IMR-90 (cell line): Measurements from ENCODE around the gene WASHC3. TPM values are rescaled to one million over a fixed set of nuclear protein-coding genes. Genes with fewer than 3 reads are reported as not detected.

Experiments
- ATAC-seq: fragments of 200-7000 bp; cut with Tn5 transposase; 2 replicates; pipeline ENCODE4 v1.9.1; 2020; ENCODE audit warnings: low read depth, mild to moderate bottlenecking, moderate library complexity
- BruUV-seq: library from RNA; stranded (reverse); fragments of 400-500 nt; replicated peaks from 2 replicates; lab custom pipeline; 2021; lab: Mats Ljungman, UMichigan
- CTCF ChIA-PET: fragments of 300-600 bp; formaldehyde crosslinking; extraction: SDS; loops from one replicate; lab custom pipeline; 2021; ENCODE audit warnings: antibody characterized with exemption; lab: Yijun Ruan, JAX
- POLR2A ChIA-PET: fragments of 300-600 bp; sonication (Branson Sonifier 250); formaldehyde crosslinking; loops from one replicate; lab custom pipeline; 2022; ENCODE audit warnings: antibody characterized with exemption; ENCODE audit not compliant: unreplicated experiment; lab: Charles Lee
- DNase-seq: peaks from one replicate; pipeline ENCODE4 v3.0.0; 2013
- H2AFZ ChIP-seq: replicated peaks from 2 replicates; pipeline ENCODE3; 2013; ENCODE audit warnings: low read length, mild to moderate bottlenecking; ENCODE audit not compliant: poor library complexity
- H2AK5ac ChIP-seq: 2 replicates; pipeline ENCODE4 v1.6.1; 2013; ENCODE audit warnings: low read depth, low read length, inconsistent platforms
- H2AK9ac ChIP-seq: replicated peaks from 2 replicates; pipeline ENCODE3; 2013; ENCODE audit warnings: mild to moderate bottlenecking, low read depth, low read length, moderate library complexity; ENCODE audit not compliant: poor library complexity
- H2BK120ac ChIP-seq: 2 replicates; pipeline ENCODE4 v1.6.1; 2013; ENCODE audit warnings: low read depth, low read length, inconsistent platforms
- H2BK15ac ChIP-seq: 3 replicates; pipeline ENCODE4 v1.6.1; 2013; ENCODE audit warnings: low read depth, low read length, inconsistent platforms
- H2BK20ac ChIP-seq: 2 replicates; pipeline ENCODE4 v1.6.1; 2013; ENCODE audit warnings: low read depth, mild to moderate bottlenecking, inconsistent platforms, low read length, moderate library complexity
- H2BK5ac ChIP-seq: 2 replicates; pipeline ENCODE4 v1.6.1; 2013; ENCODE audit warnings: mild to moderate bottlenecking, low read depth, low read length, inconsistent platforms; ENCODE audit not compliant: poor library complexity, severe bottlenecking
- H3K14ac ChIP-seq: replicated peaks from 2 replicates; pipeline ENCODE4 v1.6.1; 2013; ENCODE audit warnings: low read depth, low read length, inconsistent platforms
- H3K18ac ChIP-seq: 2 replicates; pipeline ENCODE4 v1.6.1; 2013; ENCODE audit warnings: low read depth, low read length, control low read depth
- H3K23ac ChIP-seq: 2 replicates; pipeline ENCODE4 v1.6.1; 2013; ENCODE audit warnings: low read depth, low read length, inconsistent platforms
- H3K27ac ChIP-seq: 2 replicates; pipeline ENCODE4 v1.5.1; 2013; ENCODE audit warnings: mild to moderate bottlenecking, control low read depth, low read length; ENCODE audit not compliant: insufficient read depth
- H3K27me3 ChIP-seq: 2 replicates; pipeline ENCODE4 v1.6.1; 2013; ENCODE audit warnings: low read length; ENCODE audit not compliant: control insufficient read depth, insufficient read depth
- H3K36me3 ChIP-seq: 2 replicates; pipeline ENCODE4 v1.6.1; 2013; ENCODE audit warnings: low read length, mixed read lengths; ENCODE audit not compliant: control insufficient read depth, insufficient read depth
- H3K4ac ChIP-seq: 2 replicates; pipeline ENCODE4 v1.6.1; 2013; ENCODE audit warnings: low read depth, low read length, inconsistent platforms
- H3K4me1 ChIP-seq: 2 replicates; pipeline ENCODE4 v1.6.1; 2013; ENCODE audit warnings: low read length, mixed read lengths; ENCODE audit not compliant: control insufficient read depth, insufficient read depth
- H3K4me2 ChIP-seq: 2 replicates; pipeline ENCODE4 v1.6.1; 2013; ENCODE audit warnings: low read depth, mild to moderate bottlenecking, control low read depth, low read length, moderate library complexity
- H3K4me3 ChIP-seq: 2 replicates; pipeline ENCODE4 v1.5.1; 2013; ENCODE audit warnings: low read depth, mild to moderate bottlenecking, control low read depth, low read length, moderate library complexity; ENCODE audit not compliant: insufficient read depth
- H3K56ac ChIP-seq: 2 replicates; pipeline ENCODE4 v1.6.1; 2013; ENCODE audit warnings: low read length, inconsistent platforms; ENCODE audit not compliant: insufficient read depth; ENCODE audit errors: extremely low read depth
- H3K79me1 ChIP-seq, 2 experiments: 2 replicates each; pipeline ENCODE4 v1.6.1; 2013; ENCODE audit warnings: low read length in 2 of 2, inconsistent platforms in 1 of 2, low read depth in 1 of 2
- H3K9ac ChIP-seq: 2 replicates; pipeline ENCODE4 v1.6.1; 2013; ENCODE audit warnings: low read depth, low read length, control low read depth
- H3K9me1 ChIP-seq: 2 replicates; pipeline ENCODE4 v1.6.1; 2013; ENCODE audit warnings: low read length, inconsistent platforms; ENCODE audit not compliant: insufficient read depth
- H3K9me3 ChIP-seq: 2 replicates; pipeline ENCODE4 v1.6.1; 2013; ENCODE audit warnings: low read length; ENCODE audit not compliant: control insufficient read depth, insufficient read depth
- H4K20me1 ChIP-seq: 2 replicates; pipeline ENCODE4 v1.6.1; 2013; ENCODE audit warnings: low read length, inconsistent platforms; ENCODE audit not compliant: insufficient read depth
- H4K5ac ChIP-seq: 2 replicates; pipeline ENCODE4 v1.6.1; 2013; ENCODE audit warnings: mild to moderate bottlenecking, low read depth, low read length, control low read depth
- H4K8ac ChIP-seq, 2 experiments: 2 replicates each; pipeline ENCODE4 v1.6.1; 2013; ENCODE audit warnings: low read depth in 2 of 2, low read length in 2 of 2, control low read depth in 1 of 2, inconsistent platforms in 1 of 2
- H4K91ac ChIP-seq: 2 replicates; pipeline ENCODE4 v1.6.1; 2013; ENCODE audit warnings: low read depth, low read length, inconsistent platforms; ENCODE audit not compliant: insufficient read depth
- BHLHE40 ChIP-seq: fragments of 150-350 bp; IDR thresholded peaks from 2 replicates; pipeline ENCODE4 v1.6.1; 2016; ENCODE audit warnings: mild to moderate bottlenecking, low read depth, low read length
- CHD1 ChIP-seq: IDR thresholded peaks from 2 replicates; pipeline ENCODE4 v1.6.1; 2012; ENCODE audit warnings: low read depth, low read length, improper control_type of control experiment
- MXI1 ChIP-seq: IDR thresholded peaks from 2 replicates; pipeline ENCODE4 v1.6.1; 2012; ENCODE audit warnings: low read depth, mild to moderate bottlenecking, low read length, moderate library complexity, borderline replicate concordance
- NFE2L2 ChIP-seq: fragments of 150-350 bp; IDR thresholded peaks from 2 replicates; pipeline ENCODE4 v1.6.1; 2016; ENCODE audit warnings: low read depth, mild to moderate bottlenecking, low read length
- POLR2A ChIP-seq: IDR thresholded peaks from 2 replicates; pipeline ENCODE4 v1.6.1; 2012; ENCODE audit warnings: mild to moderate bottlenecking, low read depth, low read length
- RAD21 ChIP-seq: IDR thresholded peaks from 2 replicates; pipeline ENCODE4 v1.6.1; 2012; ENCODE audit warnings: low read length, improper control_type of control experiment
- RCOR1 ChIP-seq: IDR thresholded peaks from 2 replicates; pipeline ENCODE4 v1.6.1; 2012; ENCODE audit warnings: mild to moderate bottlenecking, low read length, improper control_type of control experiment; ENCODE audit not compliant: insufficient replicate concordance
- RFX5 ChIP-seq: IDR thresholded peaks from 2 replicates; pipeline ENCODE4 v1.8.0; 2012; ENCODE audit warnings: low read depth, mild to moderate bottlenecking, low read length, moderate library complexity
- SMC3 ChIP-seq: fragments of 150-350 bp; IDR thresholded peaks from 2 replicates; pipeline ENCODE4 v1.6.1; 2016; ENCODE audit warnings: low read depth, mild to moderate bottlenecking, antibody characterized with exemption, low read length, moderate library complexity
- USF2 ChIP-seq: fragments of 150-350 bp; IDR thresholded peaks from 2 replicates; pipeline ENCODE4 v1.6.1; 2017; ENCODE audit warnings: mild to moderate bottlenecking, antibody characterized with exemption, low read length, low read depth
- WGBS, 2 experiments: methylation state at CpG; one replicate each; pipeline versions ENCODE4 v1.1.5 to v1.1.7; 2013; ENCODE audit warnings: missing lambda C conversion rate in 2 of 2; ENCODE audit not compliant: insufficient read length in 1 of 2; ENCODE audit errors: extremely low coverage in 2 of 2; 5-methylcytosine and 5-hydroxymethylcytosine counted together
- dilution Hi-C: fragments of 300-500 bp; cut with HindIII; formaldehyde crosslinking; loops from one replicate; pipeline ENCODE4 v1.14.3; 2018; ENCODE audit warnings: low sequenced_read_pairs; ENCODE audit not compliant: unreplicated experiment
- in situ Hi-C: fragments of 300-500 bp; cut with MboI; formaldehyde crosslinking; loops from 3 replicates; pipeline ENCODE4 v1.14.3; 2019; ENCODE audit warnings: low sequenced_read_pairs, inconsistent platforms, mixed read lengths
- intact Hi-C: fragments of 100-400 bp; cut with micrococcal nuclease; formaldehyde crosslinking; loops from 2 replicates; pipeline ENCODE4 v1.10.0; 2022
- polyA plus RNA-seq, 3 experiments: library from polyadenylated mRNA; depleted of rRNA; stranded (reverse); fragments of >200 nt; gene quantifications; 2 replicates each; pipeline ENCODE4 v1.2.3, GENCODE V29; 2012; ENCODE audit warnings: low replicate concordance in 1 of 3
- total RNA-seq: library from RNA; depleted of rRNA; stranded (reverse); fragments of >200 nt; gene quantifications from 2 replicates; pipeline ENCODE4 v1.2.3, GENCODE V29; 2012

Gene WASHC3
- total and polyA plus RNA-seq, 2 of the 4 experiments (the other 2 are of a cell fraction), result 54.8 to 87.1 TPM

GRCh38 chr12:102029141-102029540 is 32.6 kb downstream of the WASHC3 start:
- H2AK9ac ChIP-seq, result no peak overlapping the region
- no peak overlapping the region for H2BK120ac ChIP-seq
- no CpG with 5 or more reads among the region's 4 CpGs for WGBS, 2 experiments
- no peak overlapping the region for H4K8ac ChIP-seq
- no peak overlapping the region for H3K18ac ChIP-seq
- H3K9ac ChIP-seq, result no peak overlapping the region
- no peaks in the 10 kb centered on the region for H3K79me1 ChIP-seq
- H3K23ac ChIP-seq, result no peak overlapping the region
- H4K20me1 ChIP-seq, result no peaks in the 10 kb centered on the region
- no peak overlapping the region for H2BK5ac ChIP-seq
- H3K14ac ChIP-seq, result no peak overlapping the region
- no peak overlapping the region for H2AFZ ChIP-seq
- in situ Hi-C loops, result no loop called here
- no TSS peak for BruUV-seq
- no peak overlapping the region for H3K4me3 ChIP-seq
- ATAC-seq, result no peak
- no peaks in the 10 kb centered on the region for H3K36me3 ChIP-seq
- no peak overlapping the region for H3K4ac ChIP-seq
- dilution Hi-C loops, result no loop called here
- TF ChIP-seq POLR2A (no peak), NFE2L2 (no peak), RCOR1 (no peak), RAD21 (no peak), CHD1 (no peak), MXI1 (no peak), BHLHE40 (no peak), USF2 (no peak), SMC3 (no peak), RFX5 (no peak)
- H4K91ac ChIP-seq, result no peak overlapping the region
- no peak overlapping the region for H2BK15ac ChIP-seq
- H3K27ac ChIP-seq, result no peak overlapping the region
- no peaks in the 10 kb centered on the region; the same call in 1 of the 2 replicates for H3K4me1 ChIP-seq
- no peak overlapping the region for H2AK5ac ChIP-seq
- H3K27me3 ChIP-seq, result no peaks in the 10 kb centered on the region
- no peak overlapping the region for H3K56ac ChIP-seq
- DNase-seq, result no peak
- no peak overlapping the region for H4K5ac ChIP-seq
- no peak overlapping the region for H2BK20ac ChIP-seq
- POLR2A ChIA-PET, result no interaction called here
- no peak overlapping the region for H3K4me2 ChIP-seq
- CTCF ChIA-PET, result interaction anchor here (0.8 kb wide), 1 partner anchor 188 kb away, joined by 7 read pairs; no protein-coding TSS in a partner anchor
- H3K9me3 ChIP-seq, result no peaks in the 10 kb centered on the region
- H3K9me1 ChIP-seq, result no peaks in the 10 kb centered on the region
- intact Hi-C loops, result no loop called here
